HG03103 (cell line): ENCODE results near the gene RASGRP2.

Experiments used
- ATAC-seq: cut with Tn5 transposase; IDR thresholded peaks from one replicate; pipeline ENCODE4 v1.9.1; 2021; ENCODE audit warnings: low read depth; ENCODE audit not compliant: unreplicated experiment

Gene RASGRP2

GRCh38 chr11:64722141-64723065 lies 21.5 kb downstream of the RASGRP2 start:
- no peak for ATAC-seq

DNA sequence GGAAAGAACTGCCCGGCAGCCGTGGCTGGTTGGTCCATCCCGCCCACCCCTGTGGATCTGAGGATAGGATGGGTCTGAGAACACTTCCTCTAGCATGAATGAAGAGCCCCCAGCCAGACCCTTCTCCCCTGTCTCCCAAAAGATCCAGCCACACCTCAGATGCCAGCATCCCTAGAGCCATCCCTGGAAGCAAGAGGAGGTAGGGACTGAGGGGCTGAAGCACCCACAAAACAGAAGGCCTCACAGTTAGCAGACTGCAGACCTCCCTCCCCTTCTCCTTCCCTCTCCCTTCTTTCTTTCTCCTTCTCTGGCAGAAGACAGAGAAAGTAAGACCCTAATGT lies 22.6 kb downstream of the RASGRP2 start:
- ATAC-seq = no peak

- no peak for ATAC-seq
Measured at GRCh38 chr11:64720640-64721358, 23.1 kb downstream of the RASGRP2 start.

- no peak for ATAC-seq
Measured at GRCh38 chr11:64720167-64720566, 23.8 kb downstream of the RASGRP2 start.

DNA sequence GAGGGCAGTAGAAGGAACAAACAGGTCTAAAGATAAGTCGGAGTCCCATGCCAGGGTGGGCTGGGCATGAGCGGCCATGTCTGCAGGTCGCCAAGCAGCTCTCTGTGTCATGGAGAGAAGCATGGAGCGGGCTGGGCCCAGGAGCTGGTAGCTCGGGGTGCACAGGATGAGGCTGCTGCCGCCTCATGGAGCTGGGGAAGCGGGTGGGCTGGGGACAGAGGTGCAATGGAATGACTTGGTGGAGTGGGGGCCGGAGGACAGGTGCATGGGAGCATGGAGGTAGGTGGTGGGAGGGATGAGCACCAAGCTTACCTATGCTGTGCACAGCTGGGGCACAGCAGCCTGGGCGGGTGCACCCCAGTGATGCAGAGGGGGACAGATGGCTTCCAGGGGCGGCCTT lies 24.5 kb downstream of the RASGRP2 start:
- no peak for ATAC-seq

DNA sequence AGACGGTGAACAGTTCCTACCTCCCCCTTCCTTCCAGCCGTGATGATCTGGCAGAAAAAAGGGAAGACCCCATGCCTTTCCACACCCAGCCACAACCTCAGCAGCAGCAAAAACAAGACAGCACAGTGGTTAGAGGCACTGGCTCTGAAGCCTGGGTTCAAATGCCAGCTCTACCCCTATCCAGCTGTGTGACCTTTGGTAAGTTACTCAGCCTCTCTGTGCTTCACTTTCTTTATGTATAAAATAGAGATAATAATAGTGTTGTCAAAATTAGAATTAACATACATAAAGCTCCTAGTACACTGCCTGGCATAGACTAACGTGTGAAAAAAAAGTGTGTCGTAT lies 25.2 kb downstream of the RASGRP2 start:
- ATAC-seq = no peak

DNA sequence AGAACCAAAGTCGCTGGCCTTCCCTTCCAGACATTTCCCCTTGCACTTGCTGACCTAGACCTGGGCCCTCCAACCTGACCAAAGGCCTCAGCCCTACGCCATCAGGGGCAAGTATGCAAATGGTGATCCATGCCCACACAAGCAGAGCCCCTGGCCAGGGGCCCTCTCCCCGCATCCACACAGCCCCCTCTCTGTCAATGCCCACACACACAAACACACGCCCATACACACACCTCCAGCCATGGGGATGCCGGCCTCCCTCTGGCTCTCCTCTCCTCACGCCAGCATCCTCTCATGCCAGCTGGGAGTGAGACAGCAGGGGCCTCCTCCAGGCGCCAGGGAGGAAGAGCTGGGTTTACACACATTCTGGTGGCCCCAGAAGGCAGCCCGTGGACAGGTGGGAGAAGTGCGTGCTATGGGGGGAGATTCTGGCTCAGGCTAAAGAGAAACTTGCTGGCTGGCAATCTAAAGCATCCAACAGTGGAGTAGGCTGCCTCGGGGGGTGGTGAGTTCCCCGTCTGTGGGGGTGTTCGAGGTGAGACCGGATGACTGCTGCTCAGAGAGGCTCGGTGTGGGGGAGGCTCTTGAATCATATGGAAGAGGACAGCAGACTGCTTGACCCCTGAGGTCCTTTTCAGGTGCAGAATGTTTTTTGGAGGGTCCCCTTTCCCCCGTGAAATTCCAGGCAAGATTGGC lies 25.7 kb downstream of the RASGRP2 start:
- no peak for ATAC-seq

DNA sequence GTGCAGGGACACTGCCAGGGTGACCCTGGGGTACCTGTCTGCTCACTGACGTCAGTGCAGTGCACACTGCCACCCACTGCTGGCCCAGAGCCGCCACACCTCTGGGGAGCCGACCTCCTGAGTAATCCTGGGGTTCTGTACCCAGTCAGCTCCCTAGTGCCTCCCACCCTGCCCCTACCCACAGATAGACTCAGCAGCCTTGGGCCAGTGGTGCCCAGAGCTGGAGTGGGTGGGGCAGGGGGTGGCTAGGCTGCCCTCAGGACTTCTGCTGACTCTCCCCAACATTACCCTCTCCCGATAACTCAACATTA lies 26.7 kb downstream of the RASGRP2 start:
- ATAC-seq = no peak

DNA sequence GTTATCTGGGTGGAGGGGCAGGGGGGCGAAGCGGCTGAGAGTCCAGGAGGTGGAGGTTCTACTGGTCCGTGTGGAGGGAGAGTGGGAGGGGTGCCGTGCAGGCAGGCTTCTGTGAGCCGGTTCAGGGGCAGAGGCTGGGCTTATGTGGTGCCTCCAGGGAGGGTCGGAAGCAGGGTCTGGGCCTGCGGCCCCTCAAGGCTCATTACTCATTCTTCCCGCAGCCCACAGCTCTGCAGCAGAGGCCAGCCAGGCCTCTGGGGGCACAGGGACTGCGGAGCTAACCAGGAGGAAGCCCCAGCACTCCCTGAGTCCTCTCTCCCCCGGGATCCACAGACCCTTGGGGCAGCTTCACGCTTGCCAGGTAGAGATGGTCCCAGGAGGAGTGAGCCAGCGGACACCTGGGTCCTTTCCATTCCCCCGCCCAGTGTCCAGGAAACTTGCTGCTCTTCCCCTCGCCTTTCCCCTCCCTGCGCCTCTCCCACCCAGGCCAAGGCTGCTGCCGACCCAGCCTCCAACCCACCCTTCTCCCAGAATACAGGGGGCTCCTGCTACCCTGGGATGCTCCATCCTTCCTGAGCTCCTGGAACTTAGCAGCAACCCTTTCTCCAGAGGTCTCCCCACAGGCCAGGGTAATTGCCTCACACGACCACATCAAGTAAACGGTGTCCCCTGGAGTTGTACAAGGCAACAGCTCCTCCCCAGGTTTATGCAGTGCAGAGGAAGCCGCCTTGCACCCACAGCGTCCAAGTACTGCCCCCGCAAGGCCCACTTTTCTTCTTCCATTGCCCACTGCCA lies 27.3 kb downstream of the RASGRP2 start:
- ATAC-seq = no peak

GRCh38 chr11:64715756-64716472 lies 28.0 kb downstream of the RASGRP2 start:
- ATAC-seq = no peak

DNA sequence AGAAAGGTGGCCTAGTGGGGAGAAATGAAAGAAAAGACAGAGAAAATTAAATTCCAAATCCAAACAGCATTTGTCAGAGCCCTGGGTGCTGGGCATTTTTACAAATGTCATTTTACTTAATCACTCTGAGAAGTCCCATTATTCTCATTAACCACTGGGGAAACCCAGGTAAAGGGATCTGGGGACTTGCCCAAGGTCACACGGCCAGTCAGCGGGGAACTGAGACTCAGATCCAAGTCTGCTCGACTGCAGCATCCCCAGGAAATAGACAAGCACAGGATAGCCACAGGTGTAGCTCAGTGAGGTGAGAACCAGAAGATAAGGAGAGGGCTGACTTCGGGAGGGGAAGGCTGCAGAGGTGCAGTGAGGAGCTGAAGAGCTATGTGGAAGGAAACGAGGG lies 28.8 kb downstream of the RASGRP2 start:
- no peak for ATAC-seq

DNA sequence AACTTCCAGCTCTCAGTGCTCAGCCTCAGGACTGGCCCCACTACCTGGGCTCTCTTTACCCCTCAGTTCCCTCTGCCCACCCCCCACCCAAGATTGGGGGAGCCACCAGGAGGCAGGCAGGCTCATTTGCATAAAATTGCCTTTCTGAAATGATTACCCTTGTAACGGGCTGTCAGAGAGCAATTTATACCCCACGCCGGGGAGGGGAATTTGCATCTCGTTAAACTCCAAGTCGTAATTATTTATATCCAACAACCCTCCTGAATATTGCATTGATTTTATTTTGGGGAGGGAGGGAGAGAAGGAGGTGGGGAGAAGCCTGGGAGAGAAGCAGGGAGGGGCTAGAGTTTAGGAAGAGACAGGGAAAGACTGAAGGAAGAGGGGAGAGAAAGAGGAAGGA lies 29.3 kb downstream of the RASGRP2 start:
- ATAC-seq = no peak

- ATAC-seq = no peak
Measured at GRCh38 chr11:64713781-64714363, 30.1 kb downstream of the RASGRP2 start.

DNA sequence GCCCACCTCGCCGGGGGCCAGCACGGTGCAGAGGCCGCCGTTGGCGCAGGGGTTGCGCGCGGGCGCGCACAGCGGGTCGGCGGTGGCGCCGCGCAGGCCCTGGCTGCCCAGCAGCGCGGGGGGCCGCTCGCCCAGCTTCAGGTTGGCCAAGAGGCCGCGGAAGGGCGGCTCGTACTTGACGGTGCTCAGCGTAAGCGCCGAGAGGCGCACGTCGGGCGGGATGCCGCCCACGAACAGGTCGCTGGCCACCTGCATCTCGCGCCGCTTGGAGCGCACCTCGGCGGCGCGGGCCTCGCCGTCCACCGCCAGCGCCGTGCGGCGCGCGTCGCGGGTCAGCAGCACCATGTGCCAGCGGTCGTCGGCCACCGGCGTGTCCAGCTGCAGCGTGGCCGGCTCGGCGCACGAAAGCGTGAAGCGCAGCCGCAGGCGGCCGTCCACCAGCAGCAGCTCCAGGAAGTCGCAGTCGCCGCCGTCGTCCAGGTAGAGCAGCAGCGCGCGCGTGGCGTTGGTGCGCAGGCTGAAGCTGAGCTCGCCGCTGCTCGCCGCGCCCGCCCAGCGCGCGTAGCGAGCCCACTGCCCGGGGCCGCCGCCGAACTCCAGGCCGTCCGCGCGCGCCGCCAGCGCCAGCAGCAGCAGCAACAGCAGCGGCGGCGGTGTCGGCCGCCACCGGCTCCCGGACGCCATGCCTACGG lies 30.8 kb downstream of the RASGRP2 start:
- ATAC-seq = no peak

- no peak for ATAC-seq
Measured at GRCh38 chr11:64712430-64713015, 31.4 kb downstream of the RASGRP2 start.

DNA sequence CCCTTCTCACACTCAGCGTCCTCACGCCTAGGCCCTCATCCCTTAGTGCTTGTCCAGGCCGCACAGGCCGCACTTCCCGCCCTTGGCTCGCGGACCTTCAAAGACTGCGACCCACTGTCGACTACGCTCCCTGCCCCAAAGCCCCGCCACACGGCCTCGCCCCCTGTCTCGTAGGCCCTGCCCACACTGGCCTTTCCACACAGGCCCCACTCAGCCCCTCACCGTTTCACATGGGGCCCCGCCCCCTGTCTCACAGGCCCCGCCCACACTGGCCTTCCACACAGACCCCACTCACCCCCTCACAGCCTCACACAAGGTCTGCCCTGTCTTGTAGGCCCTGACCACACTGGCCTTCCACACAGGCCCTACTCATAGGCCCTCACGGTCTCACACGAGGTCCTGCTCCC lies 32.0 kb downstream of the RASGRP2 start:
- no peak for ATAC-seq

- no peak for ATAC-seq
Measured at GRCh38 chr11:64711138-64711955, 32.6 kb downstream of the RASGRP2 start.
